Peyer's patch (tissue), 4 donors: ENCODE data around the gene ADGRE3.

Source experiments
- CTCF ChIP-seq, 6 experiments: fragments of 450-650 bp in 4 of 6; fragments of 200-600 bp in 2 of 6; sonication (generic) in 1 of 6; IDR thresholded peaks; one replicate each; pipeline ENCODE4 v1.5.1; 2017 to 2019; ENCODE audit warnings: antibody characterized with exemption in 6 of 6, mild to moderate bottlenecking in 3 of 6, moderate library complexity in 1 of 6
- POLR2A ChIP-seq, 2 donors: fragments of 450-650 bp; IDR thresholded peaks; one replicate each; pipeline ENCODE4 v1.5.1; 2017; ENCODE audit warnings: antibody characterized with exemption in 2 of 2, mild to moderate bottlenecking in 2 of 2, moderate library complexity in 2 of 2

GRCh38 chr19:14580623-14581237, 93.9 kb downstream of the ADGRE3 start:
- no peak for TF ChIP-seq CTCF (IDR thresholded peaks at IDR 0.05)
- no peak for TF ChIP-seq POLR2A (IDR thresholded peaks at IDR 0.05)
